ENCODE measurements around the gene ZNF385B.

The ZNF385B gene

GRCh38 chr2:179685146-179685545 is 176.3 kb downstream of the ZNF385B start:
- DNase-seq (ENCODE audit: low read depth in 2 of 2) = no peak

- no peak for DNase-seq (ENCODE audit: low read depth in 2 of 2)
Observed at GRCh38 chr2:179682756-179683155, 178.7 kb downstream of the ZNF385B start.

GRCh38 chr2:179677746-179678505 is 183.5 kb downstream of the ZNF385B start:
- no peak for DNase-seq (ENCODE audit: low read depth in 2 of 2)

- no peak for DNase-seq (ENCODE audit: low read depth in 2 of 2)
Observed at GRCh38 chr2:179677077-179677688, 184.2 kb downstream of the ZNF385B start.

- no peak for DNase-seq (ENCODE audit: low read depth in 2 of 2)
Observed at GRCh38 chr2:179675435-179675834, 186.0 kb downstream of the ZNF385B start.

GRCh38 chr2:179671043-179671981 is 190.1 kb downstream of the ZNF385B start:
- no peak for DNase-seq (ENCODE audit: low read depth in 2 of 2)

- DNase-seq (ENCODE audit: low read depth in 2 of 2) = no peak
Observed at GRCh38 chr2:179669196-179669595, 192.2 kb downstream of the ZNF385B start.

GRCh38 chr2:179664972-179665812 is 196.2 kb downstream of the ZNF385B start:
- DNase-seq (ENCODE audit: low read depth in 2 of 2) = no peak

GRCh38 chr2:179661986-179662385 is 199.4 kb downstream of the ZNF385B start:
- no peak for DNase-seq (ENCODE audit: low read depth in 2 of 2)

GRCh38 chr2:179657068-179657595 is 204.3 kb downstream of the ZNF385B start:
- no peak for DNase-seq (ENCODE audit: low read depth in 2 of 2)

GRCh38 chr2:179655627-179656026 is 205.8 kb downstream of the ZNF385B start:
- DNase-seq (ENCODE audit: low read depth in 2 of 2) = no peak

GRCh38 chr2:179654806-179655205 is 206.6 kb downstream of the ZNF385B start:
- DNase-seq (ENCODE audit: low read depth in 2 of 2) = no peak

- DNase-seq (ENCODE audit: low read depth in 2 of 2) = no peak
Observed at GRCh38 chr2:179652296-179652695, 209.1 kb downstream of the ZNF385B start.

GRCh38 chr2:179650420-179650819 is 211.0 kb downstream of the ZNF385B start:
- DNase-seq (ENCODE audit: low read depth in 2 of 2) = no peak

GRCh38 chr2:179646862-179647587 is 214.4 kb downstream of the ZNF385B start:
- DNase-seq (ENCODE audit: low read depth in 2 of 2) = no peak

GRCh38 chr2:179646173-179646769 is 215.1 kb downstream of the ZNF385B start:
- no peak for DNase-seq (ENCODE audit: low read depth in 2 of 2)

GRCh38 chr2:179645047-179645446 is 216.4 kb downstream of the ZNF385B start:
- DNase-seq (ENCODE audit: low read depth in 2 of 2) = no peak

GRCh38 chr2:179642462-179642861 is 218.9 kb downstream of the ZNF385B start:
- DNase-seq (ENCODE audit: low read depth in 2 of 2) = no peak

GRCh38 chr2:179636995-179637394 is 224.4 kb downstream of the ZNF385B start:
- DNase-seq (ENCODE audit: low read depth in 2 of 2) = no peak
